IPS-18c (cell line): ENCODE measurements around the gene SEMA5A.

Experiments used
- H3K4me3 ChIP-seq: 2 replicates; pipeline ENCODE4 v1.7.0; 2013; ENCODE audit warnings: low read depth, mild to moderate bottlenecking, low read length, moderate library complexity; ENCODE audit not compliant: insufficient read depth
- H3K9me3 ChIP-seq: one replicate; pipeline ENCODE4 v1.6.1; 2013; ENCODE audit warnings: mild to moderate bottlenecking, low read length, moderate library complexity; ENCODE audit not compliant: control insufficient read depth, insufficient read depth

The SEMA5A gene

DNA sequence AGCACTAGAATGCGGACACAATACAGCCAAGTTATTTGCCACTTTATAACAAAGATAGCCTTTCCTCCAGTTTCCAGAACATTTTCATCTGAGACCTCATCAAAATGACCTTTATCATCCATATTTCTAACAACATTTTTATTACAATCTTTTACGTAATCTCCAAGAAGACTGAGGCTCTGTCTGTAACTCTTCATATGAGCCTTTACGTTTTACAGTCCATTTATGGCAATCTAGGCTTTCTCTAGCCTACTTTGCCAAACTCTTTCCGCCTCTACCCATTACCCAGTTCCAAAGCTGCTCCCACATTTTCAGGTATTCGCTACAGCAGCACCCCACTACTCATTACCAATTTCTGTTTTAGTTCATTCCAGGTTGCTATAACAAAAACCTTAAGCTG, 8.2 kb upstream of the SEMA5A start:
- Histone ChIP-seq H3K9me3 (peaks cover 2% of the 10 kb centered on the region), H3K4me3 (no peak overlapping the region)

DNA sequence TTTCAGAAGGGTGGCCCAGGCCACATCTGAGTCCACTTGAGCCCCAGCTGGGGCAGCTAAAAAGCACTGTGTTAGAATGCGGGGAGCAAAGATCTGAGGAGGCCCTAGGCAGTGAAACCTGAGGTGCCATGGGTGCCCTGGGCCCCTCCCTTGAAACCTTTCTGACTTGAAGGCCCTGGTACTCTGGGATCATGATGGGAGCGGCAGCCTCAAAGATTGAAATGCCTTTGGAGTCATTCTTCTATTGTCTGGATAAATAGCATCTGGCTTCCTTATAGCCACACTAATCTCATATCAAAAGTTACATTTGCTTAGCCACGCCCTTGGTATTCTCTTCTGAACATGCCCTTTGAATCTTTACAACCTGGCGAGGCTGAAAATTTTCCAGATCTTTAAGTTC, 7.7 kb upstream of the SEMA5A start:
- peaks cover 2% of the 10 kb centered on the region for H3K9me3 ChIP-seq
- no peak overlapping the region for H3K4me3 ChIP-seq

DNA sequence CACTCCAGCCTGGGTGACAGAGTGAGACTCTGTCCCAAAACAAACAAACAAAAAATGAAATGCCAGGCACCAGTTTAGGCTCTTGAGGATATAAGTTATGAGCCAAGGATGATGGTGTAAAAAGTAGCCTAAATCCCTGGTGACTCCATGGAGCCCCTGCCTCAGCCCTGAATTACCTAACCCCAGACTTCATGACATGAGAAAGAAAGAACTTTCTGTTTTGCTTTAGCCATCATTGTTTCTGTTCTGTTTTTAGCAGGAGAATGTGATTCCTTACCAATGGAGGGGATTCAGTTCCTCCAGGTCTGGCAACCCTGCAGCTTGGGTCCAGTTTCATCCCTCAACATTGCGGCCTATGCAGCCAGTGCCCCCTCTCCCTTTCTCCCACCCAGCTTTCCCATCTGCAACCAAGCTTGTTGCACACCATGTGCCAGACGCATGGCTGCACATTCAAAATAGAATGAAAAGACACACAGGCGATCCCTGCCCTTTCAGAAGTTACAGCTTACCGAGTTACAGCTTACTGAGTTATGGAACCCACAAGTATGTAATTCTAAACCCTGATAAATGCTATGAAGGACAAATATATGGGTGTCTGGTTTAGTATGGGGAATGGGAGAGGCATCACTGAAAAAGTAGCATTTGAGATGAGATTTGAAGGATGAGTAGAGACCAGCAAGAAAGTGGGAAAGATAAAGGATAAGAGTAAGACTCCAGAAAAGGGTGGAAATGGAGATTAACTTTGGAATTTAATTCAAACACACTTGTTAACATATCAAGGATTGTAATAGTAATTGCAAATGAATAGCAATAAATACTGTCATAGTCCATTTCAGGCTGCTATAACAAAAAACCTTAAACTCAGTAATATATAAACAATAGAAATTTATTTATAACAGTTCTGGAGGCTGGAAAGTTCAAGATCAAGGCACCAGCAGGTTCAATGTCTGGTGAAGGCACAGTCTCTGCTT, 6.0 kb upstream of the SEMA5A start:
- no peak overlapping the region for H3K4me3 ChIP-seq
- peaks cover 2% of the 10 kb centered on the region for H3K9me3 ChIP-seq

DNA sequence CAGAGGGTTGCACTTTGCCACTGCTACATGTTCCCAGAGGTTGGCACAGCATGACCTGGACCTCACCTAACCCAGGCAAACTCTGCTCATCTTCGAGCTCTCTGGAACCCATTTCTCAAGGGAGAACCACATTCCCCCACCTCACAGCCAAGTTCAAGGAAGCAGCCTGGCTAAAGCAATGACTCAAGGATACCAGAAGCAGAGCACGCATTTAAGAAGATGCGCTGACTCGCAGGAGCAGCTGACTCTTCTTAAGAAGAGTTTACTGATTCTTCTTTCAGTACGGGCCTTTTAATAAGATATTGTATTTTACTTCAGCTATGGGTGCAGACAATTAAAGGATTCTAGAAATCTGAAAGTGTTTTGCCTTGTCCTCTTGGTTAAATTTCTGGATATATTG, 4.1 kb upstream of the SEMA5A start:
- no peak overlapping the region for H3K4me3 ChIP-seq
- peaks cover 2% of the 10 kb centered on the region for H3K9me3 ChIP-seq

DNA sequence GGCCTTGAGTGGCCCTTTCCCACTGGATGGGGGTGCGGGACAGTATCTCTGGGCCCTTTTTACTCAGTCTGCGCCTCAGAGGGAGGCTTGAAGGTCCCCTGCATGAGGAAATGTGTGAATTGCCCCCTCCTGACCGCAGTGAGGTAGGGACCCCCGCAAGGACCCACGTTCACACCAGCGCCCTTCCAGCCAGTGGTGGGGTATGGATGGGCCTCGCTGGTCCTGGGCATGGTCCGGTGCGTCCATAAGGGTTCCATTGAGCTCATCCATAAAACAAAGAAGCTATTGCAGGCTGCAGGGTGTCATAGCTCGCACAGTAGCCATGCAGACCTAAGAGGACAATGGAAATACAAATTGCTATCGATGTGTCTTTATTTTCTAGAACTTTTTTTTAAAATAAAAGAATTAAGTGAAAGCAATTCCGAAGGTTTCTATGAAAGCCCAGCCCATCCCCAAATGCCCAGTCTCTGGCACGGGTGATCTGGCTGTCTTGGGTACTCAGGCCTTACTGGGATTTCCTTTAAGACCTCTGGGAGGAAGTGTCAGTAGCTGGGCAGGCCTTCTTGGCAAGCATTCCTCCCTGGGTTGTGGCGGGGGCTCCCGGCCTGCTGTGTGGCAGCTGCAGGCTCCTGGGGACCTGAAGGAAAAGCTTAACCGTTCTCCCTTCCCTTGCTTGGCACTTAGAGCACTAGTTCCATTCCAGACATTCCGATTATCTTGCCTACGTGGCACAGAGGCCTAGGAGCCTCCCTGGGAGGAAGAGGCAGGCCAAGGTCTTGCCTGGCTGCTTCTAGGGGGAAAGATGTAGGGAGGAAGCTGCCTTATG, 1.5 kb upstream of the SEMA5A start:
- Histone ChIP-seq H3K9me3 (no peaks in the 10 kb centered on the region), H3K4me3 (peak overlapping the region; percentile 59)

DNA sequence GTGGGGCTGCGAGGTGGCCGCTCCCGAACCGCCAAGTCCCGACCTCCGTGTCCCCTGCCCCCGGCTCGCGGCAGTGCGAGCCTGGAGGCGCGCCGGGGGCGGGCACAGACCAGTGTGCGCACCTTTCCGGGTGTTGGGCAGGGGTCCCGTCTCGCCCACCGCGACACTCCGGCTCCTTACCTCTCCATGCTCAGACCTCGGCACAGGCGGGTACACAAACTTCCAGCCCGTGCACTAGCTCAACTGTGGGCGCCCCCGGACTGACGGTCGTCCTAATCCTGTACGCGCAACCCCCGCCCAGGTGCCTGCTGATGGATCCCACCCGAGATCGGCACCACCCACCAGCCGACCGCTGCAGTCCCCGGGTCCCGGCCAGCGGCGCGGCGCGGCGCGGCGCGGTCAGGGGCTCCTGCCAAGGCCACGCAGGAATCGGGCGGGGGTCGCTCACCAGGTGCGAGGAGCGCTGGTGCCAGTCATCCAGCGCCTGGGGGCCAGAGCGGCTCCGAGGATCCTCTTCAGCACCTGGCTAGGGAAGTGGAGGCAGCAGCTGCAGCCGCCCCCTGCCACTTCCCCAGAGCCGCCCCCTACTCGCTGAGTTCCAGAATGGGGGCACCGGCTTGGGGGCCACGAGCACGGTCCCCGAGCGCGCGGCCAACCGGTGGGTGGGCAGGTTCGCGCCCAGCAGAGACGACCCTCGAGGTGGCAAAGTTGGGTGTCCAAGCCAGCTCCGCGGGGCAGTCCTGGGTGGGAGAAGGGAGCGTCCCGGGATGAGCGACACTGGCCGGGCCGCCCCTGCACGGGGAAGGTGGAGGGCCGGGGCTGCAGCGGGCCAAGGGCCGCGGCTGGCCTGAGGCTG, 511 bp downstream of the SEMA5A start:
- H3K9me3 ChIP-seq = no peaks in the 10 kb centered on the region

DNA sequence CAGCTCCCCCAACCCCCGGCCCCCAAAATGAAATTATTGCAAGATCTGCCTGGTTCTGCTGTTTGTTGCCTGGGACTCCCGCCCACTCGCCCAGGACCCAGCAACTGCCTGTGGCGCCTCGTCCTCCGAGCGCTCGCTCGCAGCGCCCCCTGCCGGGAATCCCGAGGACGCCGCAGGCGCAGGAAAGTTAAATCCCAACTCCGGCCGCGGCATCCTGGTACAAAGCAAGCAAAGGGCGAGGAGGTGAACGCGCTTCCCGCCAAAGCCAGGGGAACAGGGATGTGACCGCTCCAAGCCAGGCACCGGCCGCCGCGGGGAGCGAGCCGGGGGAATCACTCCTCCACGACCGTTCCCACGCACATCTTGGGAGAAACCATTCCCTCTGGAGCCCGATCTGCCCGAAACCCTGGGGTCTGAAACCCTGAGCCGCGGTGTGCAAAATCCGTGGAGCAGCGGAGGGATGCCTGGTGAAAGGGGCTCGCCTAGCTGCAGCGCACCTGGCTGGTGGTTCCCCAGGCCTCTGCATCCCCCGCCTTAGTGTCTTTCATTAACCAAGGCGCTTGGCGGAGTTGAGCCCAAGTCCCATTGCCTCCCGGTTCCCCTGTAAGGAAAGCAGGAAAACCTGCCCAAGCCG, 1.3 kb downstream of the SEMA5A start:
- no peaks in the 10 kb centered on the region for H3K9me3 ChIP-seq
- H3K4me3 ChIP-seq = peak overlapping the region; percentile 84

More for the DNA sequence above, 511 bp downstream of the SEMA5A start:
- peak overlapping the region; percentile 84 for H3K4me3 ChIP-seq

DNA sequence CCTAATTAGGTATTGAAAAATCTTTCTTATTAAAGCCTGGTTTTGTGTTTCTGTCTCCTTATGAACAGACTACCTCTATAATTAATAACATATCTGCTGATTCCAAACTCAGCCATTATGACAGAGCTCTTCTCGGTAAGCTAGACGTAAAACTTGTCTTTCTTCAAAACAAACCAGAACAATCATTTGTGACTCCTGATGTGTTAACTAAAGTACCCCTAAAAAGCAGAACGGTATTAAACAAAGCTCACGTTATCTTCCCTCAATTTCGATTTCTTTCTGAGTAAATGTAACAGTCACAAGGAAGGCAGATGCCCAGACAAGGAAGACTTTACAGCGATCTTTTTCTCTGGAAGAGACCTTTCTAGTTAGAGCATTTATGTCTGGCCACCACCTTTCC, 1.8 kb downstream of the SEMA5A start:
- Histone ChIP-seq H3K9me3 (no peaks in the 10 kb centered on the region), H3K4me3 (peak overlapping the region; percentile 32; the same call in 1 of the 2 replicates)

DNA sequence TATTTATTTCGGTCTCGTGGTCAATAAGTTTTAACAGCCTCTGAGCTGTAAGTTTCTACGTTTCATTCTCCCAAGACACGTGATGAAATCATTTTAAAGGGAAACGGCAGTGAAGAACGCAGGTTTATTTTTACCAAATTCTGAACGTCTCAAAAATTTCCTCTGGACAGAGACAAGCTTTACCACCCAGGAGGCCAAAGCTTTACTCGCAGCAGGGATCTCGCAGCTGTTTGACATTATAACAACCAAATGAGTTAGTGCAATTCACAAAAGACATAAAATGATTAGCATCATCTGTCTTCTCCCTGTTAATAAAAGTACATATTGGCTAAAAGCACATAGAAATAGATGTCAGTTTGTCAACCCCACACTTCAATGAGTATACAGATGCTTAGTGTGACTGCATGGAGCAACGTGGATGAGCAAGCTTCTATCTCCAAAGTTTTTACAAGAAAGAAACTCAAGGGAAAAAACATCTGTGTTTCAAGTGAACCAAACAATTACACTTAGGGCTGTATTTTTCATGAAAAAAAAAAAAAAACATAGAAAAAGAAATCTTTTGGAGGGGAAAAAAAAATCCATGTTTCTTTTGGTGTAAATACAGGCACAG, 2.5 kb downstream of the SEMA5A start:
- H3K9me3 ChIP-seq = no peaks in the 10 kb centered on the region
- H3K4me3 ChIP-seq = no peak overlapping the region

DNA sequence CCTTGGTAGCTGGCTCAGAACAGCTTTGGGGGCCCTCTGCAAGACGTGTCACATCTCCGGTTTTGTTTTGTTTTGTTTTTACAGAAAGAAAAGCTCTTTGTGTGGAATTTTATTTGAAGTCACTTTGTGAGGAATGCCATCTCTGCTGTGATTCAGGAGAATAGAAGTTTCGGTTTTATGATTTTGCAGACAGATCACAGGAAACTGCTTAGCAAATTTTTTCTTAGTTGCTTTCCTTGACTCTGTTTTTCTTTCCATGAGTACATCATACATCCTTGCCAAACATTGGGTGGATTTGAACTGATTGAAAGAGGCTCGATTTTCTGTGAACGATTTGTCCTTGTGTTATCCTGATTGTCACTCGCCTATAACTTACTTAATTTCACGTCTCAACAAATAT, 5.1 kb downstream of the SEMA5A start:
- Histone ChIP-seq H3K4me3 (no peak overlapping the region), H3K9me3 (no peaks in the 10 kb centered on the region)

DNA sequence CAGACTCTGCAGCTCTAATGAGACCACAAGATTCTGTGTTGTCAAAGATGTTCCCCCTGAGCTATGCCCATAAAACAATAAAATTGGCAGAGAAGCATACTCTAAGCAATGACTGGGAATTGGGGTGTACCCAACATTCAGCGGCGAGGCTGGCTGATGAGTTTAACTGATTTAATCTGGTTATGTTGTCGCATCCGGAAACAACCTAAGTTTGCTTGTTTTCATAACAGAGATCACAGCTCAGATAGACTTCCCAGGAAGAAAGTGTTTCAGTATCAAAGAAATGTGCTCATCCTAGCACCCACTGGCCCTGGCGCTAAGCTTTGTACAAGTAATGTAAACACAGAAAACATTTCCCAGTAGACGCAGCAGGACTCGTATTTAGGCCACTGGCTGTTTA, 7.4 kb downstream of the SEMA5A start:
- no peaks in the 10 kb centered on the region for H3K9me3 ChIP-seq
- H3K4me3 ChIP-seq = no peak overlapping the region

DNA sequence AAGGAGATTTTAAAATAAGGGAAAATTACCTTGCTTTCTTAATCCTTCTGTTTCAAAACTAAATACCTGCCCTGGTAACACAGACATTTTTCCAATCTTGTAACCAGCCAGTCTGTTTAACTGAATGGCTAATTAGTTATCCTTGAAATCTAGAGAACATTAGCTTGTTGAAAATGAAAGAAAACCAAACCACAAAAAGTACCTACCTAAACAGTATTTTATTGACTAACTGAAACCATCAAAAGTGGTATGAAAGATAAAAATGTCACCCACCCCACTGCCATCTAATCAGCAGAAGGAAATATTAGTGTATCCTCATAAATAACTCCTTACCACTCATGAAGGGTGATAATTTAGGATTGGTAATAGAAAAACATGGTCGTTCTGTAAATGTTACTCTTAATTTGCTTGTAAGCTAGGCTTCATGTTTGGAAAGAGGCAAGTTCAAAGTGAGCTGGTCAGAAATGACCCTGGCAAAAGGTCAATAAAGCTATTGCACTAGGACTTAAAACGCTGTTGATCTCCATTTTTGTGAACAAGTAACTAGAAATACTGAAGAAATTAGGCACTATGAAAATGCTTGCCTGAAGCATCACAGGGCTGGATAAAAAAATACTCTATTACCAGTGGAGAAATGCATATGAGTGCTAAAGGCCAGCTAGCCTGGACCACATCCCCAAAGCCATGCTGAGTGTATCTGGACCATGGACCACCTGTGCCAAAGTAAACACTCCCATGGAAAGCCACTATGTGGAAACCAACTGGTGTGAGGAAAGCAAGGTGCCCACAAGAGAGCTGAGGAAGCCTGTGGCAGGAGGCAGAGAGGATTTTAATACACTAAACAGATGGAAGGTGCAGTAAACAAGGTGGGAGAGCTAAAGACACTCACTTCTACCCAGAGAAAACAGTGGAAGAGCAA, 8.4 kb downstream of the SEMA5A start:
- no peaks in the 10 kb centered on the region for H3K9me3 ChIP-seq
- H3K4me3 ChIP-seq = no peak overlapping the region

DNA sequence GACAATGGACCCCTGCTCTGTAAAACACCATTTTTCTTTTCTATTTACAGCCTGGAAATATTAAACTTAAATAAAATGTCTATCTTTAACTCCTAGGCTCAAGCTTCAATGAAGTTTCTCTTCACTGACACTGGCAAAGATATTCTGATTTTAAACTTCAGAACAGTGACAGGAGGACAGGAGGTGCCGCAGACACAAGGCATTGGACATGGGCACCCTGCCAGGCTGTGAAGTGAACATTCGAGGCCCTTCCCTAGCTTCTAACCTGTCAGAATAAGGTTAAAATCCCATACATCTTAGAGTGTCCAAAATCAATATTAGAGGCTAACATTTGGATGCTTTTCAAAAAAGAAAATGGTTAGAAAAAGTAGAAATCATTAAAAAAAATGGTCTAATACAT, 9.2 kb downstream of the SEMA5A start:
- H3K4me3 ChIP-seq = no peak overlapping the region

DNA sequence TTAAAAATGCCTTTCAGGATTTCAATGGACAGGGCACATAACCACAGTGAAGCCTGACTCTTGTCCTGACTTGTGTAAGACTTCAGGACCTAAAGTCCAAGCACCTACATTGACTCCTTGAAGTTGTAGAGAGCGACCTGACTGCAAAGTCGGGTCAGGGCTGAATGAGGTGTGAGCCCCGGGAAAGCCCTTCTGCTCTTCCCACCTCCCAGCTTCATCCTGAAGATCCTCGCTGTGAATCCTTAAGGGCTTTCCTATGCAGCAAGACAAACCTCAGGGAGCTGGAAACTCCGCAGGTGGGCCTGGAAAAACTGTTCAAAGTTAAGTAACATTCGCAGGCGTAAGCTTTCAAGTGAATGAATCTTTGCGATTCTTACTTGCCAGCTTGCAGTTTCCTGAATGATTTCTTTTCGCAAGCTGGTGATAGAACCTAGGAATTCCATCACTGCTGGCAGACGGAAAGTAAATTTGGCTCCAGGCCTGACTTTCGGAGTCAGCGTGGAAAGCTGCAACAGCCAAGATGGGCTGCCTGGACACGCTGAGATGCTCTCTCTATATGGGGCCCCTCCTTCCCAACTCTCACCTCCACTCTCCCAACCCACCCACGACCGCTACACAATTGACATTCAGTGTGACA, 10.9 kb downstream of the SEMA5A start:
- no peaks in the 10 kb centered on the region for H3K9me3 ChIP-seq
- H3K4me3 ChIP-seq = no peak overlapping the region

More for the DNA sequence above, 9.2 kb downstream of the SEMA5A start:
- no peaks in the 10 kb centered on the region for H3K9me3 ChIP-seq
